H1 (cell line): ENCODE results near the gene AGPS. TPM values are rescaled to one million over a fixed set of nuclear protein-coding genes. Genes with fewer than 3 reads are reported as not detected.

Experiments used
- CTCF ChIA-PET: fragments of 300-600 bp; sonication (Branson Sonifier 250); formaldehyde crosslinking; loops from one replicate; lab custom pipeline; 2021; ENCODE audit not compliant: partially characterized antibody; lab: Charles Lee
- POLR2A ChIA-PET: fragments of 300-600 bp; sonication (Branson Sonifier 250); formaldehyde crosslinking; loops from one replicate; lab custom pipeline; 2021; ENCODE audit warnings: inconsistent platforms; ENCODE audit not compliant: partially characterized antibody; lab: Charles Lee
- DNase-seq, 2 experiments: peaks; one replicate each; pipeline versions ENCODE4 v3.0.0 to v3.0.0-alpha.2; 2010 to 2022; ENCODE audit warnings: low spot score in 2 of 2, low read depth in 1 of 2, mixed read lengths in 1 of 2
- FAIRE-seq: peaks from 2 replicates; lab custom pipeline; 2011; peaks lifted over from hg19 to GRCh38; lab: Jason Lieb, UNC
- H2AFZ ChIP-seq: 2 replicates; pipeline ENCODE4 v1.8.1; 2012; ENCODE audit warnings: low read length, inconsistent platforms
- H2AK5ac ChIP-seq: 2 replicates; pipeline ENCODE4 v1.6.1; 2013; ENCODE audit warnings: low read depth, low read length
- H2BK120ac ChIP-seq: replicated peaks from 2 replicates; pipeline ENCODE3; 2013; ENCODE audit warnings: low read depth, low read length, inconsistent platforms
- H2BK12ac ChIP-seq: 2 replicates; pipeline ENCODE4 v1.6.1; 2013; ENCODE audit warnings: low read depth, low read length
- H2BK15ac ChIP-seq: 2 replicates; pipeline ENCODE4 v1.6.1; 2013; ENCODE audit warnings: low read length
- H2BK20ac ChIP-seq: 2 replicates; pipeline ENCODE4 v1.6.1; 2013; ENCODE audit warnings: low read length
- H2BK5ac ChIP-seq: 2 replicates; pipeline ENCODE4 v1.6.1; 2013; ENCODE audit warnings: low read depth, low read length
- H3K14ac ChIP-seq: 2 replicates; pipeline ENCODE4 v1.6.1; 2013; ENCODE audit warnings: inconsistent platforms; ENCODE audit not compliant: insufficient read length
- H3K18ac ChIP-seq: 2 replicates; pipeline ENCODE4 v1.6.1; 2013; ENCODE audit warnings: low read length; ENCODE audit errors: extremely low read depth
- H3K23ac ChIP-seq: 2 replicates; pipeline ENCODE4 v1.6.1; 2013; ENCODE audit warnings: inconsistent platforms; ENCODE audit not compliant: insufficient read length
- H3K23me2 ChIP-seq: 2 replicates; pipeline ENCODE4 v1.6.1; 2013; ENCODE audit warnings: low read depth, low read length
- H3K27ac ChIP-seq: 2 replicates; pipeline ENCODE4 v1.6.1; 2011; ENCODE audit warnings: low read depth, low read length, inconsistent platforms
- H3K27me3 ChIP-seq, 4 experiments: replicated peaks in 1 of 4; 1 replicate in 1 of 4; 2 replicates in 3 of 4; pipeline versions ENCODE4 v1.6.1 to v1.8.1; 2011 to 2013; ENCODE audit warnings: low read length in 3 of 4, mild to moderate bottlenecking in 3 of 4, inconsistent platforms in 2 of 4, mixed read lengths in 2 of 4, moderate library complexity in 1 of 4; ENCODE audit not compliant: control insufficient read depth in 3 of 4, insufficient read depth in 3 of 4; ENCODE audit errors: extremely low read depth in 1 of 4
- H3K36me3 ChIP-seq, 4 experiments: 2 replicates each; pipeline versions ENCODE4 v1.6.1 to v1.8.1; 2011 to 2013; ENCODE audit warnings: mild to moderate bottlenecking in 4 of 4, low read length in 3 of 4, moderate library complexity in 2 of 4, control low read depth in 1 of 4, inconsistent platforms in 1 of 4; ENCODE audit not compliant: insufficient read depth in 4 of 4, control insufficient read depth in 2 of 4
- H3K4ac ChIP-seq: replicated peaks from 2 replicates; pipeline ENCODE3; 2013; ENCODE audit warnings: low read length, low read depth, mixed read lengths, inconsistent platforms; ENCODE audit not compliant: insufficient read length
- H3K4me1 ChIP-seq, 4 experiments: replicated peaks in 1 of 4; 1 replicate in 1 of 4; 2 replicates in 3 of 4; pipeline versions ENCODE4 v1.6.1 to v1.8.1; 2011 to 2013; ENCODE audit warnings: low read length in 3 of 4, inconsistent platforms in 2 of 4, mixed read lengths in 1 of 4; ENCODE audit not compliant: insufficient read depth in 4 of 4, control insufficient read depth in 3 of 4
- H3K4me2 ChIP-seq, 2 experiments: 2 replicates each; pipeline versions ENCODE4 v1.6.1 to v1.8.1; 2011 to 2013; ENCODE audit warnings: low read depth in 2 of 2, low read length in 2 of 2, control low read depth in 1 of 2, inconsistent platforms in 1 of 2, mild to moderate bottlenecking in 1 of 2; ENCODE audit not compliant: insufficient read depth in 1 of 2
- H3K4me3 ChIP-seq, 4 experiments: fragments of 200-600, 300-600 bp in 1 of 4; sonication (generic), shearing (Covaris generic), sonication (Bioruptor Twin) in 1 of 4; 2 replicates each; pipeline versions ENCODE4 v1.5.1 to v1.8.1; 2011 to 2016; ENCODE audit warnings: low read length in 4 of 4, low read depth in 3 of 4, control low read depth in 2 of 4, inconsistent platforms in 2 of 4, mild to moderate bottlenecking in 2 of 4, mixed read lengths in 1 of 4, moderate library complexity in 1 of 4; ENCODE audit not compliant: insufficient read depth in 2 of 4; ENCODE audit errors: extremely low read depth in 1 of 4
- H3K56ac ChIP-seq: replicated peaks from 2 replicates; pipeline ENCODE3; 2013; ENCODE audit warnings: low read depth, mild to moderate bottlenecking, mixed read lengths, low read length, inconsistent platforms; ENCODE audit not compliant: insufficient read length
- H3K79me1 ChIP-seq: 2 replicates; pipeline ENCODE4 v1.6.1; 2013; ENCODE audit warnings: low read depth, low read length, control low read depth
- H3K79me2 ChIP-seq, 2 experiments: 2 replicates each; pipeline versions ENCODE4 v1.6.1 to v1.8.1; 2012 to 2013; ENCODE audit warnings: low read length in 2 of 2, mild to moderate bottlenecking in 2 of 2, inconsistent platforms in 1 of 2; ENCODE audit not compliant: insufficient read depth in 2 of 2, control insufficient read depth in 1 of 2
- H3K9ac ChIP-seq, 4 experiments: replicated peaks in 1 of 4; 1 replicate in 1 of 4; 2 replicates in 3 of 4; pipeline versions ENCODE4 v1.6.1 to v1.8.1; 2011 to 2013; ENCODE audit warnings: low read depth in 3 of 4, low read length in 3 of 4, control low read depth in 2 of 4, mild to moderate bottlenecking in 2 of 4, moderate library complexity in 2 of 4, inconsistent platforms in 1 of 4; ENCODE audit errors: extremely low read depth in 1 of 4
- H3K9me3 ChIP-seq, 2 experiments: 2 replicates each; pipeline versions ENCODE4 v1.6.1 to v1.8.1; 2012 to 2013; ENCODE audit warnings: mild to moderate bottlenecking in 2 of 2, moderate library complexity in 2 of 2, control low read depth in 1 of 2, inconsistent platforms in 1 of 2, low read depth in 1 of 2, low read length in 1 of 2, mixed read lengths in 1 of 2; ENCODE audit not compliant: insufficient read depth in 2 of 2
- H4K20me1 ChIP-seq, 2 experiments: replicated peaks in 1 of 2; 2 replicates each; pipeline versions ENCODE3 to v1.8.1; 2011 to 2013; ENCODE audit warnings: inconsistent platforms in 2 of 2, low read length in 2 of 2, mild to moderate bottlenecking in 1 of 2; ENCODE audit not compliant: insufficient read depth in 2 of 2, control insufficient read depth in 1 of 2
- H4K5ac ChIP-seq: 2 replicates; pipeline ENCODE4 v1.6.1; 2013; ENCODE audit warnings: low read length, low read depth, mixed read lengths, inconsistent platforms; ENCODE audit not compliant: insufficient read length
- H4K8ac ChIP-seq: 2 replicates; pipeline ENCODE4 v1.8.0; 2013; ENCODE audit warnings: mild to moderate bottlenecking, moderate library complexity, low read length, inconsistent platforms; ENCODE audit not compliant: insufficient read depth; ENCODE audit errors: extremely low read depth
- H4K91ac ChIP-seq: replicated peaks from 2 replicates; pipeline ENCODE3; 2013; ENCODE audit warnings: low read length, mixed read lengths, inconsistent platforms; ENCODE audit not compliant: insufficient read length
- BACH1 ChIP-seq: IDR thresholded peaks from 2 replicates; pipeline ENCODE4 v1.6.1; 2012; ENCODE audit warnings: low read length, improper control_type of control experiment
- BRCA1 ChIP-seq: IDR thresholded peaks from 2 replicates; pipeline ENCODE4 v1.6.1; 2012; ENCODE audit warnings: low read depth, low read length, improper control_type of control experiment
- CBX8 ChIP-seq: fragments of 300-800, 300-1000 bp; sonication (generic); IDR thresholded peaks from 2 replicates; pipeline ENCODE4 v1.7.1; 2016; ENCODE audit warnings: low read depth, low read length, borderline replicate concordance
- CHD2 ChIP-seq: IDR thresholded peaks from 2 replicates; pipeline ENCODE4 v1.6.1; 2012; ENCODE audit warnings: low read length, improper control_type of control experiment
- FOSL1 ChIP-seq: IDR thresholded peaks from 2 replicates; pipeline ENCODE4 v1.6.1; 2011; ENCODE audit warnings: mild to moderate bottlenecking, low read depth, low read length, moderate library complexity; ENCODE audit not compliant: insufficient read depth
- HDAC2 ChIP-seq, 2 experiments: fragments of 300-600 bp in 1 of 2; sonication (generic) in 1 of 2; IDR thresholded peaks; 2 replicates each; pipeline ENCODE4 v1.6.1; 2011 to 2012; ENCODE audit warnings: low read depth in 2 of 2, low read length in 2 of 2, mild to moderate bottlenecking in 2 of 2, moderate library complexity in 2 of 2, borderline replicate concordance in 1 of 2, inconsistent platforms in 1 of 2
- HDAC6 ChIP-seq: IDR thresholded peaks from one replicate; pipeline ENCODE4 v1.7.1; 2012; ENCODE audit warnings: low read depth, mild to moderate bottlenecking, inconsistent platforms, low read length, moderate library complexity
- MAFK ChIP-seq: IDR thresholded peaks from 2 replicates; pipeline ENCODE4 v1.6.1; 2012; ENCODE audit warnings: low read depth, mild to moderate bottlenecking, improper control_type of control experiment, low read length
- SAP30 ChIP-seq: fragments of 300-600 bp; sonication (generic); IDR thresholded peaks from 2 replicates; pipeline ENCODE4 v1.7.1; 2012; ENCODE audit warnings: low read length, moderate library complexity, mild to moderate bottlenecking, inconsistent platforms; ENCODE audit not compliant: insufficient read depth, insufficient replicate concordance
- SRF ChIP-seq: IDR thresholded peaks from 2 replicates; pipeline ENCODE4 v1.6.1; 2011; ENCODE audit warnings: mild to moderate bottlenecking, low read depth, low read length, moderate library complexity
- TAF1 ChIP-seq: IDR thresholded peaks from 2 replicates; pipeline ENCODE4 v1.6.1; 2011; ENCODE audit warnings: mild to moderate bottlenecking, low read depth, low read length
- WGBS, 2 experiments: shearing (Covaris generic) in 1 of 2; methylation state at CpG; one replicate each; pipeline versions ENCODE4 v1.1.6 to v1.1.7; 2013 to 2015; ENCODE audit warnings: low lambda C conversion rate in 2 of 2, mixed read lengths in 2 of 2, inconsistent platforms in 1 of 2, low coverage in 1 of 2, missing lambda C conversion rate in 1 of 2; ENCODE audit not compliant: insufficient replicate concordance in 2 of 2, insufficient coverage in 1 of 2, insufficient read length in 1 of 2; ENCODE audit errors: extremely low coverage in 1 of 2, missing lambda C conversion rate in 1 of 2; 5-methylcytosine and 5-hydroxymethylcytosine counted together
- polyA plus RNA-seq, 7 experiments: library from polyadenylated mRNA; depleted of rRNA in 3 of 7; stranded (reverse) in 5 of 7; unstranded in 2 of 7; fragments of >200 nt in 5 of 7; fragments of 200-250 nt in 2 of 7; gene quantifications; 1 replicate in 5 of 7; 2 replicates in 1 of 7; 4 replicates in 1 of 7; pipeline versions ENCODE4 v1.2.1 to v1.2.3, GENCODE V29; 2011 to 2013; ENCODE audit warnings: missing spikeins in 2 of 7, mixed read lengths in 2 of 7
- total RNA-seq: library from RNA; stranded (reverse); fragmentation: NEBNext Ultra II Directional; extraction: Animal tissue kit (Norgen Biotek cat#: 25700); gene quantifications from 2 replicates; pipeline ENCODE4 v1.2.1, GENCODE V29; 2021
- TF ChIP-seq, protein P1 (sequence below), 3 experiments: IDR thresholded peaks; 1 replicate in 2 of 3; 2 replicates in 1 of 3; pipeline versions ENCODE4 v1.5.1 to v1.6.1; 2011; ENCODE audit warnings: low read length in 3 of 3, mild to moderate bottlenecking in 3 of 3, inconsistent platforms in 2 of 3, low read depth in 1 of 3, moderate library complexity in 1 of 3; ENCODE audit not compliant: insufficient read depth in 1 of 3; ENCODE audit errors: control extremely low read depth in 1 of 3

Gene AGPS
- total and polyA plus RNA-seq, 2 of the 8 experiments (the other 6 are each of a cell fraction or from before 2014, with no cell fraction given): 7.3 to 57.8 TPM

GRCh38 chr2:177362499-177362898, 30.1 kb upstream of the AGPS start:
- no peak overlapping the region for H4K91ac ChIP-seq
- POLR2A ChIA-PET: no interaction called here
- 91% methylated on average over 3 of the region's 3 CpGs; no CpG with 5 or more reads in 1 of the 2 experiments for WGBS, 2 experiments
- TF ChIP-seq HDAC2 (IDR thresholded peaks at IDR 0.05; ENCODE audit: borderline replicate concordance in 1 of 2, low read depth in 2 of 2, low read length in 2 of 2) (no peak), TAF1 (no peak), MAFK (no peak), BRCA1 (no peak), CBX8 (no peak), FOSL1 (no peak), SRF (no peak), BACH1 (no peak), HDAC6 (no peak), CHD2 (no peak), SAP30 (no peak)
- TF ChIP-seq, protein P1, sequence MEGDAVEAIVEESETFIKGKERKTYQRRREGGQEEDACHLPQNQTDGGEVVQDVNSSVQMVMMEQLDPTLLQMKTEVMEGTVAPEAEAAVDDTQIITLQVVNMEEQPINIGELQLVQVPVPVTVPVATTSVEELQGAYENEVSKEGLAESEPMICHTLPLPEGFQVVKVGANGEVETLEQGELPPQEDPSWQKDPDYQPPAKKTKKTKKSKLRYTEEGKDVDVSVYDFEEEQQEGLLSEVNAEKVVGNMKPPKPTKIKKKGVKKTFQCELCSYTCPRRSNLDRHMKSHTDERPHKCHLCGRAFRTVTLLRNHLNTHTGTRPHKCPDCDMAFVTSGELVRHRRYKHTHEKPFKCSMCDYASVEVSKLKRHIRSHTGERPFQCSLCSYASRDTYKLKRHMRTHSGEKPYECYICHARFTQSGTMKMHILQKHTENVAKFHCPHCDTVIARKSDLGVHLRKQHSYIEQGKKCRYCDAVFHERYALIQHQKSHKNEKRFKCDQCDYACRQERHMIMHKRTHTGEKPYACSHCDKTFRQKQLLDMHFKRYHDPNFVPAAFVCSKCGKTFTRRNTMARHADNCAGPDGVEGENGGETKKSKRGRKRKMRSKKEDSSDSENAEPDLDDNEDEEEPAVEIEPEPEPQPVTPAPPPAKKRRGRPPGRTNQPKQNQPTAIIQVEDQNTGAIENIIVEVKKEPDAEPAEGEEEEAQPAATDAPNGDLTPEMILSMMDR (IDR thresholded peaks at IDR 0.05; ENCODE audit: control extremely low read depth in 1 of 3, insufficient read depth in 1 of 3, low read depth in 1 of 3, low read length in 3 of 3): no peak

More at GRCh38 chr2:177362499-177362898, 30.1 kb upstream of the AGPS start:
- Histone ChIP-seq H4K20me1 (no peaks in the 10 kb centered on the region), H3K18ac (no peak overlapping the region), H3K27ac (no peak overlapping the region), H3K56ac (no peak overlapping the region), H2AFZ (no peak overlapping the region), H2AK5ac (no peak overlapping the region), H2BK20ac (no peak overlapping the region), H3K23me2 (no peaks in the 10 kb centered on the region; the same call in 1 of the 2 replicates), H3K79me1 (no peaks in the 10 kb centered on the region), H3K36me3 (no peaks in the 10 kb centered on the region), H3K4me1 (peaks cover 0 to 2% (median 0%) of the 10 kb centered on the region in 4 experiments; a peak in 1 of 7 replicates), H3K79me2 (no peaks in the 10 kb centered on the region), H3K14ac (no peak overlapping the region), H4K8ac (no peak overlapping the region), H3K23ac (no peak overlapping the region), H4K5ac (no peak overlapping the region), H3K9me3 (no peaks in the 10 kb centered on the region), H2BK120ac (no peak overlapping the region), H2BK5ac (no peak overlapping the region), H2BK12ac (no peak overlapping the region), H3K9ac (no peak overlapping the region), H3K27me3 (no peaks in the 10 kb centered on the region), H3K4me3 (no peak overlapping the region), H3K4ac (no peak overlapping the region), H3K4me2 (no peak overlapping the region), H2BK15ac (no peak overlapping the region)
- CTCF ChIA-PET: interaction anchor here (0.6 to 1.5 kb wide), 3 partner anchors 11 to 345 kb away, joined by 3 to 4 read pairs (median 3); no protein-coding TSS in a partner anchor
- no peak for DNase-seq
- no peak for FAIRE-seq
